HG03439 (cell line): ENCODE results near the gene TMEM41A.

ENCODE experiments used
- ATAC-seq: cut with Tn5 transposase; IDR thresholded peaks from one replicate; pipeline ENCODE4 v1.9.1; 2021; ENCODE audit warnings: mild to moderate bottlenecking, moderate library complexity; ENCODE audit not compliant: unreplicated experiment

The TMEM41A gene

GRCh38 chr3:185498503-185499396 lies at the start of gene TMEM41A:
TSS of gene TMEM41A (minus strand) at chr3:185499035. CDS start at chr3:185498961, 74 bp downstream.
- peak; percentile 95 for ATAC-seq

- ATAC-seq: no peak
Measured at GRCh38 chr3:185540695-185541094, 41.9 kb upstream of the TMEM41A start.

GRCh38 chr3:185539934-185540333 lies 41.1 kb upstream of the TMEM41A start:
- ATAC-seq: no peak

- ATAC-seq: peak; percentile 98
Measured at GRCh38 chr3:185537369-185537970, 38.6 kb upstream of the TMEM41A start.

- ATAC-seq: no peak
Measured at GRCh38 chr3:185534511-185534910, 35.7 kb upstream of the TMEM41A start.

- no peak for ATAC-seq
Measured at GRCh38 chr3:185532901-185533300, 34.1 kb upstream of the TMEM41A start.

- no peak for ATAC-seq
Measured at GRCh38 chr3:185530856-185531255, 32.0 kb upstream of the TMEM41A start.

- ATAC-seq: no peak
Measured at GRCh38 chr3:185528532-185528931, 29.7 kb upstream of the TMEM41A start.

GRCh38 chr3:185527364-185527763 lies 28.5 kb upstream of the TMEM41A start:
- ATAC-seq: no peak

- ATAC-seq: no peak
Measured at GRCh38 chr3:185526349-185526951, 27.6 kb upstream of the TMEM41A start.

GRCh38 chr3:185521349-185522138 lies 22.7 kb upstream of the TMEM41A start:
- no peak for ATAC-seq

- no peak for ATAC-seq
Measured at GRCh38 chr3:185519021-185519420, 20.2 kb upstream of the TMEM41A start.

GRCh38 chr3:185517387-185518130 lies 18.7 kb upstream of the TMEM41A start:
- ATAC-seq: no peak

GRCh38 chr3:185511711-185512110 lies 12.9 kb upstream of the TMEM41A start:
- ATAC-seq: no peak

- ATAC-seq: no peak
Measured at GRCh38 chr3:185508335-185508991, 9.6 kb upstream of the TMEM41A start.

GRCh38 chr3:185507883-185508282 lies 9.0 kb upstream of the TMEM41A start:
- ATAC-seq: no peak

GRCh38 chr3:185504636-185505035 lies 5.8 kb upstream of the TMEM41A start:
- no peak for ATAC-seq

GRCh38 chr3:185503521-185503920 lies 4.7 kb upstream of the TMEM41A start:
- ATAC-seq: no peak

GRCh38 chr3:185502987-185503386 lies 4.2 kb upstream of the TMEM41A start:
- no peak for ATAC-seq

GRCh38 chr3:185490241-185490640 lies 8.6 kb downstream of the TMEM41A start:
- no peak for ATAC-seq
